GM23338 (cell line): Measurements from ENCODE around the gene C11orf16. TPM values are rescaled to one million over a fixed set of nuclear protein-coding genes. Genes with fewer than 3 reads are reported as not detected.

Source experiments
- ATAC-seq: fragments of 200-7000 bp; cut with Tn5 transposase; 3 replicates; pipeline ENCODE4 v1.9.1; 2020
- DNase-seq: peaks from one replicate; pipeline ENCODE4 v3.0.0-alpha.2; 2015; ENCODE audit warnings: low spot score
- H2AFZ ChIP-seq: fragments of 200-600 bp; sonication (generic); 2 replicates; pipeline ENCODE4 v1.8.0; 2016; ENCODE audit warnings: antibody characterized with exemption, mild to moderate bottlenecking, moderate library complexity
- H3F3A ChIP-seq: fragments of 200-600 bp; sonication (generic); replicated peaks from 2 replicates; pipeline ENCODE4 v1.8.0; 2017; ENCODE audit warnings: antibody characterized with exemption, mixed run types, low read depth
- H3K27ac ChIP-seq: fragments of 200-600 bp; sonication (generic); 2 replicates; pipeline ENCODE4 v1.6.1; 2016; ENCODE audit warnings: low read depth
- H3K27me3 ChIP-seq: fragments of 200-600 bp; sonication (generic); 2 replicates; pipeline ENCODE4 v1.8.0; 2016; ENCODE audit warnings: mild to moderate bottlenecking, mixed run types, moderate library complexity; ENCODE audit not compliant: insufficient read depth
- H3K36me3 ChIP-seq: fragments of 200-600 bp; sonication (generic); 2 replicates; pipeline ENCODE4 v1.8.0; 2016; ENCODE audit warnings: mild to moderate bottlenecking; ENCODE audit not compliant: insufficient read depth
- H3K4me1 ChIP-seq: fragments of 200-600 bp; sonication (generic); 2 replicates; pipeline ENCODE4 v1.8.0; 2016; ENCODE audit warnings: mild to moderate bottlenecking, moderate library complexity; ENCODE audit not compliant: insufficient read depth
- H3K4me2 ChIP-seq: fragments of 200-600 bp; sonication (generic); 2 replicates; pipeline ENCODE4 v1.7.1; 2017; ENCODE audit warnings: mixed run types
- H3K4me3 ChIP-seq: fragments of 200-600 bp; sonication (generic); 2 replicates; pipeline ENCODE4 v1.6.1; 2016; ENCODE audit warnings: mixed run types
- H3K79me2 ChIP-seq: fragments of 200-600 bp; sonication (generic); replicated peaks from 2 replicates; pipeline ENCODE4 v1.8.0; 2017; ENCODE audit warnings: mild to moderate bottlenecking; ENCODE audit not compliant: insufficient read depth
- H3K9me2 ChIP-seq: fragments of 200-600 bp; sonication (generic); 2 replicates; pipeline ENCODE4 v1.8.0; 2017; ENCODE audit not compliant: insufficient read depth
- H4K20me1 ChIP-seq: fragments of 200-600 bp; sonication (generic); replicated peaks from 2 replicates; pipeline ENCODE4 v1.8.0; 2017; ENCODE audit warnings: mild to moderate bottlenecking; ENCODE audit not compliant: insufficient read depth
- H3K27ac Mint-ChIP-seq: 2 replicates; pipeline ENCODE4 v1.8.0; 2020; ENCODE audit warnings: inconsistent platforms, mild to moderate bottlenecking, moderate library complexity, mixed read lengths
- H3K27me3 Mint-ChIP-seq: 3 replicates; pipeline ENCODE4 v1.8.0; 2022; ENCODE audit warnings: low read depth, mild to moderate bottlenecking, moderate library complexity, mixed read lengths, inconsistent platforms; ENCODE audit not compliant: insufficient read depth, poor library complexity
- H3K36me3 Mint-ChIP-seq: 3 replicates; pipeline ENCODE4 v1.8.0; 2021; ENCODE audit warnings: low read depth, mild to moderate bottlenecking, inconsistent platforms, moderate library complexity, mixed read lengths
- H3K4me1 Mint-ChIP-seq: 3 replicates; pipeline ENCODE4 v1.8.0; 2020; ENCODE audit warnings: mild to moderate bottlenecking, inconsistent platforms, mixed read lengths
- H3K4me3 Mint-ChIP-seq: 3 replicates; pipeline ENCODE4 v1.8.0; 2021; ENCODE audit warnings: moderate library complexity, mild to moderate bottlenecking, inconsistent platforms, mixed read lengths
- H3K9me3 Mint-ChIP-seq: 3 replicates; pipeline ENCODE4 v1.8.0; 2020; ENCODE audit warnings: moderate library complexity, mild to moderate bottlenecking, inconsistent platforms, mixed read lengths
- EZH2phosphoT487 ChIP-seq: fragments of 200-600 bp; sonication (generic); IDR thresholded peaks from one replicate; pipeline ENCODE4 v1.8.1; 2018; ENCODE audit warnings: antibody characterized with exemption; ENCODE audit not compliant: unreplicated experiment
- JUNB ChIP-seq: IDR thresholded peaks from one replicate; pipeline ENCODE4 v1.6.1; 2016; ENCODE audit warnings: antibody characterized with exemption; ENCODE audit not compliant: unreplicated experiment
- NANOG ChIP-seq: IDR thresholded peaks from 2 replicates; pipeline ENCODE4 v1.6.1; 2016; ENCODE audit warnings: antibody characterized with exemption, borderline replicate concordance
- STAT1 ChIP-seq: IDR thresholded peaks from one replicate; pipeline ENCODE4 v1.6.1; 2016; ENCODE audit warnings: antibody characterized with exemption; ENCODE audit not compliant: unreplicated experiment
- polyA plus RNA-seq: library from polyadenylated mRNA; unstranded; fragments of >200 nt; fragmentation: Nextera tagmentation; extraction: Ambion mirVana; gene quantifications from 2 replicates; pipeline ENCODE4 v1.2.1, GENCODE V29; 2016
- total RNA-seq: library from RNA; depleted of rRNA; stranded (reverse); fragments of >200 nt; shearing (Covaris generic); gene quantifications from 2 replicates; pipeline ENCODE4 v1.2.3, GENCODE V29; 2014
- TF ChIP-seq, protein P1 (sequence below): fragments of 250-450 bp; sonication (Bioruptor Pico); IDR thresholded peaks from 2 replicates; pipeline ENCODE4 v1.5.0; 2020; ENCODE audit warnings: mild to moderate bottlenecking, moderate library complexity
- TF ChIP-seq, protein P2 (sequence below), 2 experiments: fragments of 200-600 bp in 1 of 2; sonication (generic) in 1 of 2; conservative IDR thresholded peaks; 2 replicates each; pipeline versions ENCODE4 v1.5.1 to v1.6.1; 2016 to 2017; ENCODE audit warnings: antibody characterized with exemption in 2 of 2, low read depth in 2 of 2, mild to moderate bottlenecking in 2 of 2, moderate library complexity in 1 of 2

Gene C11orf16
- total and polyA plus RNA-seq, 2 experiments from 2014 or later, result not detected

DNA sequence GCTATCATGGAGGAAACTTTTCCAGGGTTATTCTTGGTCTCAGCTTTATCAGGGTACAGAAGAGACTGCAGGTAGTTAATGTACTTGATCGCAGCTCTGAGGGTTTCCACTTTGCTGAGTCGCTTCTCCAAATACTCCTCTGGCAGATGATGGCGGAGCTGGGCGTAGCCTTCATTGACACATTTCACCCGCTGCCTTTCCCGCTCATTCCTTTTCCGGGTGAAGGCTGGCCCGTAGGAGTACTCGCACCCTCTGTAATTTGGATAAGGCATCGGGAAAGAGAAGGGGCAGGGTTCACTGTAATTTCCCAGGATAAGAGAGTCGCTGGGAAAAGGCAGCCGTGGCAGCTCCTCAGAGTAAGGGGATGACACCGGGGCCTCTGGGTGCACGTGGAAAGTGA lies 4.9 kb upstream of the C11orf16 start:
- H3K4me3 Mint-ChIP-seq, result no peak overlapping the region
- no peaks in the 10 kb centered on the region for H3K36me3 Mint-ChIP-seq
- H3K4me3 ChIP-seq, result no peak overlapping the region
- H3K9me2 ChIP-seq, result no peaks in the 10 kb centered on the region
- H3K27me3 Mint-ChIP-seq, result peaks cover 3% of the 10 kb centered on the region
- DNase-seq (no peak), ATAC-seq (no peak)
- no peak overlapping the region for H3K4me2 ChIP-seq
- H3K4me1 ChIP-seq, result peaks cover 5% of the 10 kb centered on the region; the same call in 1 of the 2 replicates
- peaks cover 15% of the 10 kb centered on the region for H3K4me1 Mint-ChIP-seq
- H3K36me3 ChIP-seq, result no peaks in the 10 kb centered on the region
- H3K27me3 ChIP-seq, result no peaks in the 10 kb centered on the region
- H3K9me3 Mint-ChIP-seq, result no peaks in the 10 kb centered on the region
- H4K20me1 ChIP-seq, result no peaks in the 10 kb centered on the region
- no peak overlapping the region for H3K27ac ChIP-seq
- H3K27ac Mint-ChIP-seq, result no peak overlapping the region
- no peaks in the 10 kb centered on the region for H3K79me2 ChIP-seq
- no peak for TF ChIP-seq JUNB
- TF ChIP-seq, protein P1, sequence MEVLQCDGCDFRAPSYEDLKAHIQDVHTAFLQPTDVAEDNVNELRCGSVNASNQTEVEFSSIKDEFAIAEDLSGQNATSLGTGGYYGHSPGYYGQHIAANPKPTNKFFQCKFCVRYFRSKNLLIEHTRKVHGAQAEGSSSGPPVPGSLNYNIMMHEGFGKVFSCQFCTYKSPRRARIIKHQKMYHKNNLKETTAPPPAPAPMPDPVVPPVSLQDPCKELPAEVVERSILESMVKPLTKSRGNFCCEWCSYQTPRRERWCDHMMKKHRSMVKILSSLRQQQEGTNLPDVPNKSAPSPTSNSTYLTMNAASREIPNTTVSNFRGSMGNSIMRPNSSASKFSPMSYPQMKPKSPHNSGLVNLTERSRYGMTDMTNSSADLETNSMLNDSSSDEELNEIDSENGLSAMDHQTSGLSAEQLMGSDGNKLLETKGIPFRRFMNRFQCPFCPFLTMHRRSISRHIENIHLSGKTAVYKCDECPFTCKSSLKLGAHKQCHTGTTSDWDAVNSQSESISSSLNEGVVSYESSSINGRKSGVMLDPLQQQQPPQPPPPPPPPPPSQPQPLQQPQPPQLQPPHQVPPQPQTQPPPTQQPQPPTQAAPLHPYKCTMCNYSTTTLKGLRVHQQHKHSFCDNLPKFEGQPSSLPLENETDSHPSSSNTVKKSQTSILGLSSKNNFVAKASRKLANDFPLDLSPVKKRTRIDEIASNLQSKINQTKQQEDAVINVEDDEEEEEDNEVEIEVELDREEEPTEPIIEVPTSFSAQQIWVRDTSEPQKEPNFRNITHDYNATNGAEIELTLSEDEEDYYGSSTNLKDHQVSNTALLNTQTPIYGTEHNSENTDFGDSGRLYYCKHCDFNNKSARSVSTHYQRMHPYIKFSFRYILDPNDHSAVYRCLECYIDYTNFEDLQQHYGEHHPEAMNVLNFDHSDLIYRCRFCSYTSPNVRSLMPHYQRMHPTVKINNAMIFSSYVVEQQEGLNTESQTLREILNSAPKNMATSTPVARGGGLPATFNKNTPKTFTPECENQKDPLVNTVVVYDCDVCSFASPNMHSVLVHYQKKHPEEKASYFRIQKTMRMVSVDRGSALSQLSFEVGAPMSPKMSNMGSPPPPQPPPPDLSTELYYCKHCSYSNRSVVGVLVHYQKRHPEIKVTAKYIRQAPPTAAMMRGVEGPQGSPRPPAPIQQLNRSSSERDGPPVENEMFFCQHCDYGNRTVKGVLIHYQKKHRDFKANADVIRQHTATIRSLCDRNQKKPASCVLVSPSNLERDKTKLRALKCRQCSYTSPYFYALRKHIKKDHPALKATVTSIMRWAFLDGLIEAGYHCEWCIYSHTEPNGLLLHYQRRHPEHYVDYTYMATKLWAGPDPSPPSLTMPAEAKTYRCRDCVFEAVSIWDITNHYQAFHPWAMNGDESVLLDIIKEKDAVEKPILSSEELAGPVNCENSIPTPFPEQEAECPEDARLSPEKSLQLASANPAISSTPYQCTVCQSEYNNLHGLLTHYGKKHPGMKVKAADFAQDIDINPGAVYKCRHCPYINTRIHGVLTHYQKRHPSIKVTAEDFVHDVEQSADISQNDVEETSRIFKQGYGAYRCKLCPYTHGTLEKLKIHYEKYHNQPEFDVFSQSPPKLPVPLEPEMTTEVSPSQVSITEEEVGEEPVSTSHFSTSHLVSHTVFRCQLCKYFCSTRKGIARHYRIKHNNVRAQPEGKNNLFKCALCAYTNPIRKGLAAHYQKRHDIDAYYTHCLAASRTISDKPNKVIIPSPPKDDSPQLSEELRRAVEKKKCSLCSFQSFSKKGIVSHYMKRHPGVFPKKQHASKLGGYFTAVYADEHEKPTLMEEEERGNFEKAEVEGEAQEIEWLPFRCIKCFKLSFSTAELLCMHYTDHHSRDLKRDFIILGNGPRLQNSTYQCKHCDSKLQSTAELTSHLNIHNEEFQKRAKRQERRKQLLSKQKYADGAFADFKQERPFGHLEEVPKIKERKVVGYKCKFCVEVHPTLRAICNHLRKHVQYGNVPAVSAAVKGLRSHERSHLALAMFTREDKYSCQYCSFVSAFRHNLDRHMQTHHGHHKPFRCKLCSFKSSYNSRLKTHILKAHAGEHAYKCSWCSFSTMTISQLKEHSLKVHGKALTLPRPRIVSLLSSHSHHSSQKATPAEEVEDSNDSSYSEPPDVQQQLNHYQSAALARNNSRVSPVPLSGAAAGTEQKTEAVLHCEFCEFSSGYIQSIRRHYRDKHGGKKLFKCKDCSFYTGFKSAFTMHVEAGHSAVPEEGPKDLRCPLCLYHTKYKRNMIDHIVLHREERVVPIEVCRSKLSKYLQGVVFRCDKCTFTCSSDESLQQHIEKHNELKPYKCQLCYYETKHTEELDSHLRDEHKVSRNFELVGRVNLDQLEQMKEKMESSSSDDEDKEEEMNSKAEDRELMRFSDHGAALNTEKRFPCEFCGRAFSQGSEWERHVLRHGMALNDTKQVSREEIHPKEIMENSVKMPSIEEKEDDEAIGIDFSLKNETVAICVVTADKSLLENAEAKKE (CRISPR knock-in tag), result no peak
- no peak for TF ChIP-seq STAT1
- H2AFZ ChIP-seq, result no peak overlapping the region
- no peaks in the 10 kb centered on the region for H3F3A ChIP-seq

DNA sequence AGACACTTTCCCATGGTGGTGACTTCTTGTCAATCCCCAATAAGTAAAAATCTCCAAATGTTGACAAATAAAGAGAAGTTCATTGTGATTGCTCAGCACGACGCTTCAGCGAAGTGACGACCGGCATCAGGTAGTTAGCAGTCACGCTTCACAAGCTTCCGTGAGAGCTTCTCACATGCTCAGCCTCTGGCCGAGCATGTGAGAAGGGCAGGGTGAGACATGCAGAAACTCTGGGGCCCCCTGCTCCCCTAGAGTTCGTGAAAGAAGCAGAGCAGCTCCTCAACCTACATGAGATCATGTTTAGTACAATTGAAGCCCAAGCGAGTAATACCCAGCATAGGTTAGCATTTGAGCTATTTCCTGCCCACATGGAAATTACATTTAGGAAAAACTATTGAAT lies 4.4 kb upstream of the C11orf16 start:
- peaks cover 5% of the 10 kb centered on the region for H3K27me3 Mint-ChIP-seq
- H3K4me2 ChIP-seq, result no peak overlapping the region
- H4K20me1 ChIP-seq, result no peaks in the 10 kb centered on the region
- H3K27me3 ChIP-seq, result no peaks in the 10 kb centered on the region
- no peaks in the 10 kb centered on the region for H3F3A ChIP-seq
- ATAC-seq, result no peak
- H2AFZ ChIP-seq, result no peak overlapping the region
- H3K9me2 ChIP-seq, result no peaks in the 10 kb centered on the region
- no peaks in the 10 kb centered on the region for H3K36me3 ChIP-seq
- no peaks in the 10 kb centered on the region for H3K36me3 Mint-ChIP-seq
- H3K27ac Mint-ChIP-seq, result no peak overlapping the region
- peaks cover 20% of the 10 kb centered on the region for H3K4me1 Mint-ChIP-seq
- H3K27ac ChIP-seq, result no peak overlapping the region
- H3K4me3 Mint-ChIP-seq, result no peak overlapping the region
- no peaks in the 10 kb centered on the region for H3K79me2 ChIP-seq
- peaks cover 5% of the 10 kb centered on the region; the same call in 1 of the 2 replicates for H3K4me1 ChIP-seq
- no peaks in the 10 kb centered on the region for H3K9me3 Mint-ChIP-seq
- H3K4me3 ChIP-seq, result no peak overlapping the region
- DNase-seq, result no peak
- no peak for TF ChIP-seq STAT1
- no peak for TF ChIP-seq NANOG
- no peak for TF ChIP-seq EZH2phosphoT487
- TF ChIP-seq JUNB, result no peak
- TF ChIP-seq, protein P2, sequence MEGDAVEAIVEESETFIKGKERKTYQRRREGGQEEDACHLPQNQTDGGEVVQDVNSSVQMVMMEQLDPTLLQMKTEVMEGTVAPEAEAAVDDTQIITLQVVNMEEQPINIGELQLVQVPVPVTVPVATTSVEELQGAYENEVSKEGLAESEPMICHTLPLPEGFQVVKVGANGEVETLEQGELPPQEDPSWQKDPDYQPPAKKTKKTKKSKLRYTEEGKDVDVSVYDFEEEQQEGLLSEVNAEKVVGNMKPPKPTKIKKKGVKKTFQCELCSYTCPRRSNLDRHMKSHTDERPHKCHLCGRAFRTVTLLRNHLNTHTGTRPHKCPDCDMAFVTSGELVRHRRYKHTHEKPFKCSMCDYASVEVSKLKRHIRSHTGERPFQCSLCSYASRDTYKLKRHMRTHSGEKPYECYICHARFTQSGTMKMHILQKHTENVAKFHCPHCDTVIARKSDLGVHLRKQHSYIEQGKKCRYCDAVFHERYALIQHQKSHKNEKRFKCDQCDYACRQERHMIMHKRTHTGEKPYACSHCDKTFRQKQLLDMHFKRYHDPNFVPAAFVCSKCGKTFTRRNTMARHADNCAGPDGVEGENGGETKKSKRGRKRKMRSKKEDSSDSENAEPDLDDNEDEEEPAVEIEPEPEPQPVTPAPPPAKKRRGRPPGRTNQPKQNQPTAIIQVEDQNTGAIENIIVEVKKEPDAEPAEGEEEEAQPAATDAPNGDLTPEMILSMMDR (conservative IDR thresholded peaks at IDR 0.05; ENCODE audit: low read depth in 2 of 2), result no peak
